HEK293 (cell line): ENCODE data around the gene TMEM35B.

Source experiments
- YY1 ChIP-seq: fragments of 450-650 bp; formaldehyde crosslinking; IDR thresholded peaks from 2 replicates; pipeline ENCODE4 v1.5.1; 2018; ENCODE audit warnings: missing biosample characterization, missing genetic modification characterization
- ZNF138 ChIP-seq: fragments of 450-650 bp; formaldehyde crosslinking; IDR thresholded peaks from 2 replicates; pipeline ENCODE4 v1.5.1; 2016; ENCODE audit warnings: missing biosample characterization, missing genetic modification characterization, borderline replicate concordance
- ZNF2 ChIP-seq: fragments of 450-650 bp; formaldehyde crosslinking; IDR thresholded peaks from 2 replicates; pipeline ENCODE4 v1.5.1; 2016; ENCODE audit warnings: missing biosample characterization, missing genetic modification characterization
- ZNF202 ChIP-seq: fragments of 450-650 bp; formaldehyde crosslinking; IDR thresholded peaks from 2 replicates; pipeline ENCODE4 v1.5.1; 2016; ENCODE audit warnings: missing biosample characterization, missing genetic modification characterization, borderline replicate concordance
- ZNF558 ChIP-seq: fragments of 450-650 bp; formaldehyde crosslinking; IDR thresholded peaks from 2 replicates; pipeline ENCODE4 v1.5.1; 2016; ENCODE audit warnings: missing biosample characterization, missing genetic modification characterization
- ZNF792 ChIP-seq: fragments of 450-650 bp; formaldehyde crosslinking; IDR thresholded peaks from 2 replicates; pipeline ENCODE4 v1.5.1; 2016; ENCODE audit warnings: missing biosample characterization, missing genetic modification characterization
- ZXDB ChIP-seq: fragments of 450-650 bp; formaldehyde crosslinking; IDR thresholded peaks from 2 replicates; pipeline ENCODE4 v1.5.1; 2016; ENCODE audit warnings: missing biosample characterization, missing genetic modification characterization
- TF ChIP-seq, protein P1 (sequence below): fragments of 450-650 bp; formaldehyde crosslinking; IDR thresholded peaks from 2 replicates; pipeline ENCODE4 v1.5.1; 2016; ENCODE audit warnings: missing biosample characterization, missing genetic modification characterization
- TF ChIP-seq, protein P2 (sequence below): fragments of 450-650 bp; formaldehyde crosslinking; IDR thresholded peaks from 2 replicates; pipeline ENCODE4 v1.5.1; 2016; ENCODE audit warnings: missing biosample characterization, missing genetic modification characterization
- TF ChIP-seq, protein P3 (sequence below): fragments of 450-650 bp; IDR thresholded peaks from 2 replicates; pipeline ENCODE4 v1.5.1; 2018; ENCODE audit warnings: missing biosample characterization, missing genetic modification characterization
- TF ChIP-seq, protein P4 (sequence below): fragments of 450-650 bp; formaldehyde crosslinking; IDR thresholded peaks from 2 replicates; pipeline ENCODE4 v1.5.1; 2016; ENCODE audit warnings: missing biosample characterization, missing genetic modification characterization

DNA sequence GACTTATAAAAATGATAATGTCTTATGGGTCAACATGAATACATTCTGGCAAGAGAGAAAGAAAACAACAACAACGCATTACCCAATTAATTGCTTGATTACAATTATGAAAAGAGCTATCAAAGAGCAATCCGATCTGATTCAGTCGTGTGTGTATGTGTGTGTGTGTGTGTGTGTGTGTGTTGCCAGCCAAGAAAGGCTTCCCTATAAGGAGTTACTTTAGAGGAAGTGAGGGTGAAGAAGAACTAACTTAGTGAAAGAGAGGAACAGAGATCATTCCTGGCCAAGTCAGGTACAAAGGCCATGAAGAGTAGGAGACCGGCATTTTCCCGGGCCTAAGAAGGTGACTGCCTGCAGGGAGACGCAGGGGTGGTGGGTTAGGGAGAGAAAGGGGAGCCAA, 9.4 kb downstream of the TMEM35B start:
- TF ChIP-seq ZNF2 (tag by site-specific recombination) (no peak), YY1 (tag by site-specific recombination) (no peak), ZXDB (tag by site-specific recombination) (no peak), ZNF202 (tag by site-specific recombination) (no peak), ZNF558 (no peak), ZNF792 (tag by site-specific recombination) (no peak), ZNF138 (tag by site-specific recombination) (no peak)
- TF ChIP-seq, protein P1, sequence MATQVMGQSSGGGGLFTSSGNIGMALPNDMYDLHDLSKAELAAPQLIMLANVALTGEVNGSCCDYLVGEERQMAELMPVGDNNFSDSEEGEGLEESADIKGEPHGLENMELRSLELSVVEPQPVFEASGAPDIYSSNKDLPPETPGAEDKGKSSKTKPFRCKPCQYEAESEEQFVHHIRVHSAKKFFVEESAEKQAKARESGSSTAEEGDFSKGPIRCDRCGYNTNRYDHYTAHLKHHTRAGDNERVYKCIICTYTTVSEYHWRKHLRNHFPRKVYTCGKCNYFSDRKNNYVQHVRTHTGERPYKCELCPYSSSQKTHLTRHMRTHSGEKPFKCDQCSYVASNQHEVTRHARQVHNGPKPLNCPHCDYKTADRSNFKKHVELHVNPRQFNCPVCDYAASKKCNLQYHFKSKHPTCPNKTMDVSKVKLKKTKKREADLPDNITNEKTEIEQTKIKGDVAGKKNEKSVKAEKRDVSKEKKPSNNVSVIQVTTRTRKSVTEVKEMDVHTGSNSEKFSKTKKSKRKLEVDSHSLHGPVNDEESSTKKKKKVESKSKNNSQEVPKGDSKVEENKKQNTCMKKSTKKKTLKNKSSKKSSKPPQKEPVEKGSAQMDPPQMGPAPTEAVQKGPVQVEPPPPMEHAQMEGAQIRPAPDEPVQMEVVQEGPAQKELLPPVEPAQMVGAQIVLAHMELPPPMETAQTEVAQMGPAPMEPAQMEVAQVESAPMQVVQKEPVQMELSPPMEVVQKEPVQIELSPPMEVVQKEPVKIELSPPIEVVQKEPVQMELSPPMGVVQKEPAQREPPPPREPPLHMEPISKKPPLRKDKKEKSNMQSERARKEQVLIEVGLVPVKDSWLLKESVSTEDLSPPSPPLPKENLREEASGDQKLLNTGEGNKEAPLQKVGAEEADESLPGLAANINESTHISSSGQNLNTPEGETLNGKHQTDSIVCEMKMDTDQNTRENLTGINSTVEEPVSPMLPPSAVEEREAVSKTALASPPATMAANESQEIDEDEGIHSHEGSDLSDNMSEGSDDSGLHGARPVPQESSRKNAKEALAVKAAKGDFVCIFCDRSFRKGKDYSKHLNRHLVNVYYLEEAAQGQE (tag by site-specific recombination) = no peak
- TF ChIP-seq, protein P2, sequence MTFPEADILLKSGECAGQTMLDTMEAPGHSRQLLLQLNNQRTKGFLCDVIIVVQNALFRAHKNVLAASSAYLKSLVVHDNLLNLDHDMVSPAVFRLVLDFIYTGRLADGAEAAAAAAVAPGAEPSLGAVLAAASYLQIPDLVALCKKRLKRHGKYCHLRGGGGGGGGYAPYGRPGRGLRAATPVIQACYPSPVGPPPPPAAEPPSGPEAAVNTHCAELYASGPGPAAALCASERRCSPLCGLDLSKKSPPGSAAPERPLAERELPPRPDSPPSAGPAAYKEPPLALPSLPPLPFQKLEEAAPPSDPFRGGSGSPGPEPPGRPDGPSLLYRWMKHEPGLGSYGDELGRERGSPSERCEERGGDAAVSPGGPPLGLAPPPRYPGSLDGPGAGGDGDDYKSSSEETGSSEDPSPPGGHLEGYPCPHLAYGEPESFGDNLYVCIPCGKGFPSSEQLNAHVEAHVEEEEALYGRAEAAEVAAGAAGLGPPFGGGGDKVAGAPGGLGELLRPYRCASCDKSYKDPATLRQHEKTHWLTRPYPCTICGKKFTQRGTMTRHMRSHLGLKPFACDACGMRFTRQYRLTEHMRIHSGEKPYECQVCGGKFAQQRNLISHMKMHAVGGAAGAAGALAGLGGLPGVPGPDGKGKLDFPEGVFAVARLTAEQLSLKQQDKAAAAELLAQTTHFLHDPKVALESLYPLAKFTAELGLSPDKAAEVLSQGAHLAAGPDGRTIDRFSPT (tag by site-specific recombination) = no peak
- TF ChIP-seq, protein P3, sequence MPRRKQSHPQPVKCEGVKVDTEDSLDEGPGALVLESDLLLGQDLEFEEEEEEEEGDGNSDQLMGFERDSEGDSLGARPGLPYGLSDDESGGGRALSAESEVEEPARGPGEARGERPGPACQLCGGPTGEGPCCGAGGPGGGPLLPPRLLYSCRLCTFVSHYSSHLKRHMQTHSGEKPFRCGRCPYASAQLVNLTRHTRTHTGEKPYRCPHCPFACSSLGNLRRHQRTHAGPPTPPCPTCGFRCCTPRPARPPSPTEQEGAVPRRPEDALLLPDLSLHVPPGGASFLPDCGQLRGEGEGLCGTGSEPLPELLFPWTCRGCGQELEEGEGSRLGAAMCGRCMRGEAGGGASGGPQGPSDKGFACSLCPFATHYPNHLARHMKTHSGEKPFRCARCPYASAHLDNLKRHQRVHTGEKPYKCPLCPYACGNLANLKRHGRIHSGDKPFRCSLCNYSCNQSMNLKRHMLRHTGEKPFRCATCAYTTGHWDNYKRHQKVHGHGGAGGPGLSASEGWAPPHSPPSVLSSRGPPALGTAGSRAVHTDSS (tag by site-specific recombination) = no peak
- TF ChIP-seq, protein P4, sequence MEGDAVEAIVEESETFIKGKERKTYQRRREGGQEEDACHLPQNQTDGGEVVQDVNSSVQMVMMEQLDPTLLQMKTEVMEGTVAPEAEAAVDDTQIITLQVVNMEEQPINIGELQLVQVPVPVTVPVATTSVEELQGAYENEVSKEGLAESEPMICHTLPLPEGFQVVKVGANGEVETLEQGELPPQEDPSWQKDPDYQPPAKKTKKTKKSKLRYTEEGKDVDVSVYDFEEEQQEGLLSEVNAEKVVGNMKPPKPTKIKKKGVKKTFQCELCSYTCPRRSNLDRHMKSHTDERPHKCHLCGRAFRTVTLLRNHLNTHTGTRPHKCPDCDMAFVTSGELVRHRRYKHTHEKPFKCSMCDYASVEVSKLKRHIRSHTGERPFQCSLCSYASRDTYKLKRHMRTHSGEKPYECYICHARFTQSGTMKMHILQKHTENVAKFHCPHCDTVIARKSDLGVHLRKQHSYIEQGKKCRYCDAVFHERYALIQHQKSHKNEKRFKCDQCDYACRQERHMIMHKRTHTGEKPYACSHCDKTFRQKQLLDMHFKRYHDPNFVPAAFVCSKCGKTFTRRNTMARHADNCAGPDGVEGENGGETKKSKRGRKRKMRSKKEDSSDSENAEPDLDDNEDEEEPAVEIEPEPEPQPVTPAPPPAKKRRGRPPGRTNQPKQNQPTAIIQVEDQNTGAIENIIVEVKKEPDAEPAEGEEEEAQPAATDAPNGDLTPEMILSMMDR (tag by site-specific recombination) = no peak
